Measurements from ENCODE around the gene DPY19L2. TPM values are rescaled to one million over a fixed set of nuclear protein-coding genes. Genes with fewer than 3 reads are reported as not detected.
"Not testable (repeated sequence)": the region's sequence is repeated elsewhere in the genome, so short reads cannot be mapped to it uniquely, and the experiment has no call there.

DPY19L2 gene
- total RNA-seq, 1 donor from 2014 or later = 3.3 TPM

DNA sequence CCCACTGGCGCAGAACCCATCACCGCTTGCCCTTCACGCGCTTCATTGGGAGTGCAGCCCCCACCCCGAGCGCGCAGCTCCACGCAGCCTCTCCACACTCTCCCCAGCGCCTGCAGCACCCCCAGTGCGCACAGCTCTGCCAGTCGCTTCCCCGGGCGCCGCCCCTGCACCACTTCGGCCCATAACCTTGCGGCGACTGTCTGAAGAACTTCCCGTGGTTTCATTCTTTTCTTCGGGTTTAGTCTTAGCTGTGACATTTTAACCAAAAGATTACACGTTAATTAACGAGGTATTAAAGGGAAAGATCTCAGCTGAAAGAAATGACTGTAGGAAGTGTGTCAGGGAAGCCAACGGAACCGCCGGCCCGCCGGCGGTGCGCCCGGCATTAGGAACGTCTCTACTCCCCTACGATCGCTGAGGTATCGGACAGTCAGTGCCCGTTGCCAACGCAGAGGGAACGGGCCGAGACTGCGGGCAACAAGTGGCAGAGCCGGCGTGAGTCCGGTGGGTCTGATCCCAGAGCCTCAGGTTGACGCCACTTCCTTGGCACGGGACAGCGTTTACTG, 590 bp upstream of the DPY19L2 start:
- not testable (repeated sequence) for DNase-seq (ENCODE audit: extremely low read depth, low read depth, low spot score)

DNA sequence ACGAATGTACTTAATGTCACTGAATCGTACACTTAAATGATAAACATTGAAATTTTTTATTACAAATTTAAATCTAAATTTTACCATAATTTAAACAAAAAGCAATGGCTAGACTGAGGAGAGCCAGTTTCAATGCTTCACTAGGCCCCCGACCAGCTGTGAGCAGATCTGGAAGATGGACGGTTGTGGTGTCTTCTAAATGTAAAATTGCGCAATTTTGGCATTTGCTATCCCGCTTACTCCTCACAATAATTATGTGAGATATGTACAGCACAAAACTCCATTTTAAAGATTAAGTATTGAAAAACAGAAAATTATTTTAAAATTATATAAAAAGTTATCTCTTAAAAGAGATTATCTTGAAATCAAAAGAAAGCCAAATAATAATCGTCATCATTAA, 5.3 kb downstream of the DPY19L2 start:
- not testable (repeated sequence) for DNase-seq (ENCODE audit: extremely low read depth, low read depth, low spot score)

DNA sequence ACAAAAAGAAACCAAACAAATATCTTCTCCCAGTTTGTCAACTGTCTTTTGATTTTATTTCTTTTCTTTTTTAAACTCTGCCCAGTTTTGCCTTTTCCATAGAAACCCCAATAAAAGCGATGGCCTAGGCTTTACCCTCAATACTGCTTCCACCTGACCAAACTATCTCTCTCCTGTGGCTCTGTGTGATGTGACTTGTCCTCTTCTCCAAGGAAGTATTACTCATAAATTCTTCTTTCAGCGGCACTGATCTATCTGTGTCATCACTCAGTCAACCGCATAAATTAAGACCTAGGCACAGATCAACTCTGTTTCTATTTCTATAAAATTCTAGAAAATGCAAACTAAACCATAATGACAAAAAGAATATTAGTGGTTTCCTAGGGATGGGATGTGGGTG, 9.8 kb downstream of the DPY19L2 start:
- DNase-seq (ENCODE audit: extremely low read depth, low read depth, low spot score) = not testable (repeated sequence)

DNA sequence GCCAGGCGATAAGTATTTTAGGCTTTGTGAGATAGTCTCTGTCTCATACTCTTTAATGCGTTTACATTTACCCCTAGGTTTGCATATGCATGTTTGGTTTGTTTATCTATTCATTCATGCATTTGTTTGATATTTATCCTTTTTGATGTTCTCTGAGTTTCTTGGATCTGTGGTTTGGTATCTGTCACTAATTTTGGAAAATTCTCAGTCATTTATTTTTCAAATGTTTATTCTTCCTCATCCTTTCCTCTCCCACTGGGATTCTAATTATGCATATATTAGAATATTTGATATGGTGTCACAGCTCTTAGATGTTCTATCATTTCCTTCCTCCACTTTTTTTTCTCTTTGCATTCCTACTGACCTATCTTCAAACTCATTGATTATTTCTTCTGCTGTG, 11.9 kb downstream of the DPY19L2 start:
- DNase-seq (ENCODE audit: extremely low read depth, low read depth, low spot score) = not testable (repeated sequence)

DNA sequence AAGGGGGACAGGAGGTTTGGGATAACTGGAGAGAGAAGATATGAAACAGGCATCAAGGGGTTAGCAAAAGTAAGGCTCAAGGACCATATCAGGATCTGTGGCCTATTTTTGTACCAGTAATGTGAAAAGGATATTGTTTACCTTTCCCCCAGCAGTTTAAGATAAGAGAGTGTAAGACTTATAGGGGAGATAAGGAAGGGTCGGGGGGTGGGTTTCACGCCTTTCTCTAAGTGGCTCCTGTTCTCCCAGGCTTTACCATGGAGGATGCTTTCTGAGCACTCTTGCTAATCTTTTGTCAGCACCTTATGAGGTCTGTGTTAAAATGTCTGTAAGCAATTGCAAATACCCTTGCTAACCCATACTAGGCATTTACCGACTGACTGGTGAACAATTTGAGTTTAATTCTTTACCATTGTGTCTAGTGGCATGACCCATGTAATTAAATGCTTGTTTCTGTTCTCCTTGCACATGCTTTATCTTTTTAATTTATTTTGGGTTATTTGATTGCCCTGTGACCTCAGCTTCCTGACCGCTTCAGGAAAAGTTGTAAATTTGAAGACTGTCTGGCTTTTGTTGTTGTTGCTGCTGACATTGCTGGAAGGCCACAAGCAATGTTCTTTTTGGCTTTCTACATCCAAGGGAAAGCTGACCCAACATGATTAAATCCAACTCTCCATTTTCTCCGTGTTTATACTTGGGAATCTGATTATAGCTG, 12.6 kb downstream of the DPY19L2 start:
- not testable (repeated sequence) for DNase-seq (ENCODE audit: extremely low read depth, low read depth, low spot score)

DNA sequence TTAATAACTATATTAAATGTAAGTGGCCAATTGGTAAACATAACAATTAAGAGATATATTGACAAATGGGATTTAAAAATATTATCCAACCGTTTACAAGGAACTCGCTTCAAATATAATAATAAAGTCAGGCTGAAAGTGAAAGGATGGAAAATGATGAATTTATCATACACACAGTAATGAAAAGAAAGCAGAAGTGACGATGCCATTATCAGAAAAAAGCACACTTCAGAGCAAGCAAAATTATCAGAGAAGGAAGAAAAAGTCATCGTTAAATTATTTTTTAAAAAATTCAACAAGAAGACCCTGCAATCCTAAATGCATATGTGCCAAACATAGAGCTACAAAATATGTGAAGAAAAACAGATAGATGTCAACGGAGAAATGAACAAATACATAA, 13.8 kb downstream of the DPY19L2 start:
- DNase-seq (ENCODE audit: extremely low read depth, low read depth, low spot score) = not testable (repeated sequence)

DNA sequence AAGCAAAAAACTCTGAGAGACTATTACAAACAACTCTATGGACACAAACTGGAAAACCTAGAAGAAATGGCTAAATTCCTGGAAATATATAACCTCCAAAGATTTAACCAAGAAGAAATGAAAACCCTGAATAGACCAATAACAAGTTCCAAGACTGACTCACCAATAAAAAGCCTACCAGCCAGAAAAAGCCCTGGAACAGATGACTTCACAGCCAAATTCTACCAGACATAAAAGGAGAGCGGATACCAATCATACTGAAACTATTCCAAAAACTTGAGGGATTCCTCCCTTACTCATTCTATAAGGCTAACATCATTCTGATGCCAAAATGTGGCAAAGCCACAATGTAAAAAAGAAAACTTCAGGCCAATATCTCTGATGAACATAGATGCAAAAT, 18.8 kb downstream of the DPY19L2 start:
- not testable (repeated sequence) for DNase-seq (ENCODE audit: extremely low read depth, low read depth, low spot score)

DNA sequence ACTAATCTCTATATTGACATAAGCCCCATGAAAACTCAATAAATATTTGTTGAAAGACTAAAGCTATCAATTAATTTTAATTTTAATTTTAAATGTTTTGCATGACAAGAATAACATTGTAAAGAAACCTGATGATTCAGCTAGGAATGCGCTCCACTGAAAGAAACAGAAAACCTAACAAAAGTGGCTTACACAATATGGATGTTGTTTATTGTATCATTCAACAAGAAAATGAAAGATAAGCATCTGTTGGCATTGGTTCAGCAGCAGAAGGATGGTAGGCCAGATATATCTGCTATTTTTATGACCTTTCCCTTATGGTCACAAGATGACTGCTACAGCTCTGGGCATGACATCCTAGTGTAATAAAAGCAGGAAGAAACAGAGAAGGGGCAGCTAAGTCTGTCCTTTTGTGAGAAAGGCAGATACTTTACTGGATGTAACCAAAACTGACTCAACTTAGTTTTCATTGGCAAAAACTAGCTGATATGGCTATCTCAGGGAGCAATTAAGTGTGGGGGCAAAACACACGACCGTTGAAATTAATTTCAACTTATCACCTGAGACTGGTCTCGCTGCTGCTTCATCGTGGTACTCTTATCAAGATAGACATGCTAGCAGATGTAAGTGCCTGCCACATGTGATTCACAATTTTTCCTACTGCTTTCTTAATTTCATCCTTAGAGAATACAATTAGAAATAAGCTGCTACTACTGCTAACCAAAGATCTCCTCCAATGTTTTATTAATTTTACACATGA, 24.7 kb downstream of the DPY19L2 start:
- not testable (repeated sequence) for DNase-seq (ENCODE audit: extremely low read depth, low read depth, low spot score)

DNA sequence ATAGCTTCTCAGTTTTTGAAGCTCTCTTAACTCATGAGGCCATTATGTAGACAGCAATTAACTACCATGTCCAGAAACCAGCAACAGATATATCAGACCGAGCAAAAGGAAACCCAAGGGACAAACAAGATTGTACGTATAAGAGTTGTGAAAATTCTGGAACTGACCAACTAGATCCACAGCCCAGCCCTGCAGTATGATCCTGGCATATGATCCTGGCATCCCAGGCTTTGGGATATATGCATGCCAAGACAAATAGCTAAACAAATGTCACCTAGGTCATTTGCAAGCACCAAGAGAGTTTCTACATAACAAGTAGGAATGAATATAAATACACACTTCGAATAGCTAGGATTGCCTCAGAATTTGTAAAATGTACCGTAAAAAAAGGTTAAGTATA, 44.0 kb downstream of the DPY19L2 start:
- not testable (repeated sequence) for DNase-seq (ENCODE audit: extremely low read depth, low read depth, low spot score)

DNA sequence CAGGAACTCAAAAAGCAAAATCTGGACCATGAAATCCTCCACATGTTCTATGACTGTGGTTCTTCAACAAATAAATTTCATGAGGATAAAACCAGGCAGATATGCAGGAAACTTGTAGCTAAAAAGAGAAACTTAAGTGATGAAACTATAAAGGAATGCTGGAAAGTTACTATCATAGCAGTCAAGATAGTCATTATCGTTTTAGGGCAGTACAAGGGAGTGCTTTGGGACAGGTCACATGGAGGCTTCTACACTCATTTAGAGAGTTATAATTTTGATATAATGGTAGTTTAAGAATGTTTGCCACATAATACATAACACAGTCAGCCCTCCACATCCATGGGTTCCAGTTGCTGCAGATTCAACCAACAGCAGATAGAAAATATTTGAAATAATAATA, 52.7 kb downstream of the DPY19L2 start:
- not testable (repeated sequence) for DNase-seq (ENCODE audit: extremely low read depth, low read depth, low spot score)

DNA sequence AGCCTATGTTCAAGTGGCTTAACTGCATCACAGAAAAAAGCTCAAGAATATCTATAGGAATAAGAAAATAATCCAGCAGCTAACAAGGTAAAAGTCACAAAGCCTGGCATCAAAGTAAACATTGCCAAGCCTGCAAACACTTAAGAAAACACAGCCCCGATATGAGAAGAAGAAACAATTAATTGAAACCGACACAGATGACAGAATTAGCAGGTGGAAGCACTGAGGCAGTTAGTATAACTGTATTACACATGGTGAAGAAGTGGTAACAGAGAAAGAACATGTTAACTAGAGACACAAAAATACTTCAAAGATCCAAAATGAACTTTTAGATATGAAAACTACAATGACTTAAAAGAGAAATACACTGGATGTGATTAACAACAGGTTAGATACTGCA, 57.0 kb downstream of the DPY19L2 start:
- not testable (repeated sequence) for DNase-seq (ENCODE audit: extremely low read depth, low read depth, low spot score)

DNA sequence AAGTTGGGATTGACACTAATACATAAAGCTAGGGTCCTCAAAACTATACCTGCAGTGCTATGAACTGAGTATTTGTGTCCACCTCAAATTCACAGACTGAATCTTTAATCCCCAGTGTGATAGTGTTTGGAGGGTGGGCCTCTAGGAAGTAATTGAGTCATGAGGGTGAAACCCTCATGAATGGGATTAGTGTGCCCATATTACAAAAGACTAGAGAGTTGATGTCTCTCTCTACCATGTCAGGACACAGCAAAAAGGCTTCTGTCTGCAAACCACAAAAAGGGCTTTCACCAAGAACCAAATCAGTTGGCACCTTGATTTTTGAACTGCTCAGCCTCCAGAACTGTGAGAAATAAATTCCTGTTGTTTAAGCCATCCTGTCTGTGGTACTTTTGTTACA, 59.0 kb downstream of the DPY19L2 start:
- DNase-seq (ENCODE audit: extremely low read depth, low read depth, low spot score) = not testable (repeated sequence)

DNA sequence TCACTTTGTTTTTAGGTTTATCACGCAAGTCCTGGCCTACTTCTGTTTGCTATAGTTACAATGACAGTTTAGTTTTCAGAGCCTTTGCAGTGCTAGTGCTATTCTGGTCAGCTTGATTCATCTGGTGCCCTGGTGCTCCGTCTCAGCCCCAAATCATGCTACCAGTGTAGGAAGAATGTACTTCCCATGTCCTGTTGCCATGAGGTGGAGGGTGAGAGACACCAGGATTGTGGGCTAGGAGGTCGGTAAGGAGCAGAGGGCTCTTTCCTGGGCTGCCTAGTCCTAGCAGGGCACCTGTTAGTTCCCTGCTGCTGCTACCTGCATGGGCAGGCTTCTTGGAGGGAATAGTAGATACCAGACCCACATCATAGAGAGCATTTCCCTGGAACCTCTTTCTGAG, 63.3 kb downstream of the DPY19L2 start:
- not testable (repeated sequence) for DNase-seq (ENCODE audit: extremely low read depth, low read depth, low spot score)

DNA sequence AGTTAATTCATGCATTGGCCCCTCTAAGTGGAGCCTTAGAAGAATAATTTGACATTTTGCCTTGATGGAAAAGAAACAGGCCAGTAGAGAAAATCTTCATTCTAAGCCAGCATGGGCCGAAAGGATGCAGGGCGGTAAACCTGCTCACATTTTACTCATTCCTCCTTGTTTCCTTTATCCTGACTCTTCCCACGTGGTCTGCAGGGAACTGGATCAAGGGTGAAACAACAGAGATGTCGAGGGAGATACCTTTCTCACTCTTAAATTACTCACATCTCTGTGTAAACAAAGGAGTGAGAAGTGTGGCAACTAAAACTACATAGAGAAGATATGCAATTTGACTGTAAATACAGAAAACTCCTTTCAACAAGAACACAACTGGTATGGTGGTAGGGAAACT, 73.5 kb downstream of the DPY19L2 start:
- DNase-seq (ENCODE audit: extremely low read depth, low read depth, low spot score) = not testable (repeated sequence)

DNA sequence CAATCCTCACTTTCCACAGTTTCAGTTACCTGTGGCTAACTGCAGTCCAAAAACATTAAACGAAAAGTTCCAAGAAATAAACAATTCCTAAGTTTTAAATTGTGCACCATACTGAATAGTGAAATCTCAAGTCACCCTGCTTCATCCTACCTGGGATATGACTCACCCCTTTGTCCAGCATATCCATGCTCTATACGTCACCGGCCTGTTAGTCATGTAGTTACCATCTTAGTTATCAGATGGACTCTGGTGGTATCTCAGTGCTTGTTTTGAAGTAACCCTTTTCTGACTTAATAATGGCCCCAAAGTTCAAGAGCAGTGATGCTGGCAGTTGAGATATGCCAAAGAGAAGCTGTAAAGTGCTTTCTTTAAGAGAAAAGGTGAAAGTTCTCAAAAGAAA, 83.9 kb downstream of the DPY19L2 start:
- peak; percentile 4 for DNase-seq (ENCODE audit: extremely low read depth, low read depth, low spot score)

DNA sequence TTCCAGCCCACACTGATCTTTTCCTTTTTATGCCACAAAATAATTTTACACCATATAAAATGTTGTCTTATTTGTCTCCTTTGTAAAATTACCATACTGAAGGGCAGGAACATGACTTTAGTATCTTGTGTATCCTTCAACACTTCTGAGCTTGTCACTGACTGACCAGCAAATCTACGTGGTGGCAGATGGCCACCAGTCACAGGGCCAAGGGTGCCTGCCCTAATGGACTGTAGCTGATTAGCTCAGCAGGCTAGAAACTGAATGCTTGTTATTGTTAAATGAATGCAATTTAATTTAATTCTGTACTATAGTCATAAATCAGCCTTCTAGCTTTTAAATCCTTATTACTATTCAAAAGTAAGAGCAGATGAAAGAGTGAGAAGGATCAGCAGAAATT, 85.0 kb downstream of the DPY19L2 start:
- DNase-seq (ENCODE audit: extremely low read depth, low read depth, low spot score) = not testable (repeated sequence)

DNA sequence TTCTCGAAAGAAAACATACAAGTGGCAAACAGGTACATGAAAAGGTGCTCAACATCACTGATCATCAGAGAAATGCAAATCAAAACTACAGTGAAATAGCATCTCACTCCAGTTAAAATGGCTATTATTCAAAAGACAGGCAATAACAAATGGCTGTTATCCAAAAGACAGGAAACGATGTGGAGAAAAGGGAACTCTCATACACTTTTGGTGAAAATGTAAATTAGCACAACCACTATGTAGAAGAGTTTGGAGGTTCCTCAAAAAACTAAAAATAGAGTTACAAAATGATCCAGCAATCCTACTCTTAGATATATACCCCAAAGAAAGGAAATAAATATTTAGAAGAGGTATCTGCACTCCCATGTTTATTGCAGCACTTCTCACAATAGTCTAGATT, 90.7 kb downstream of the DPY19L2 start:
- DNase-seq (ENCODE audit: extremely low read depth, low read depth, low spot score) = not testable (repeated sequence)

DNA sequence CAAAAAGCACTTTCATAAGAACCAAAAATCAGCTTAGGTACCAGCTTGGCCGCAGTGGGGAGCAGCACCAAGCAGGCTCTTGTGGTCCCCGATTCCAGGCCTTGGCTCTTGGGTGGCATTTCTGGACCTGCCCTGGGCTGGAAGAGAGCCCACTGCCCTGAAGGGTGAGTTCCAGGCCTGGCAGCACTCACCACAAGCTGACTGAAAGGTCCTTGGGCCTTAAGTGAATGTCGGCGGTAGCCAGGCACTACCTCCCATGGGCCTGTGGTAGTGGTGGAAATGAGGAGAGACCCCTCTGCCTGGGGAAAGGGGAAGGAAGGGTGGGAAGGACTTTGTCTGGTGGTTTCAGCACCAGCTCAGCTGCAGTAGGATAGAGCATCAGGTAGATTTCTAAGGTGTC, 96.3 kb downstream of the DPY19L2 start:
- DNase-seq (ENCODE audit: extremely low read depth, low read depth, low spot score) = not testable (repeated sequence)

DNA sequence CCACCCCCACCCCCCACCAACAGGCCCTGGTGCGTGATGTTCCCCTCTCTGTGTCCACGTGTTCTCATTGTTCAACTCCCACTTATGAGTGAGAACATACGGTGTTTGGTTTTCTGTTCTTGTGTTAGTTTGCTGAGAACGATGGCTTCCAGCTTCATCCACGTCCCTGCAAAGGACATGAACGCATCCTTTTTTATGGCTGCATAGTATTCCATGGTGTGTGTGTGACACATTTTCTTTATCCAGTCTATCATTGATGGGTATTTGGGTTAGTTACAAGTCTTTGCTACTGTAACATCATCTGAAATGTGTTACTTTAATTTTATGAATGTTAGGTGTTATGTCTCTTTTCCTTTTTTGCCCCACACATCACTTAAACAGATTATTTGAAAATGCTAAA, 109.8 kb downstream of the DPY19L2 start:
- not testable (repeated sequence) for DNase-seq (ENCODE audit: extremely low read depth, low read depth, low spot score)

DNA sequence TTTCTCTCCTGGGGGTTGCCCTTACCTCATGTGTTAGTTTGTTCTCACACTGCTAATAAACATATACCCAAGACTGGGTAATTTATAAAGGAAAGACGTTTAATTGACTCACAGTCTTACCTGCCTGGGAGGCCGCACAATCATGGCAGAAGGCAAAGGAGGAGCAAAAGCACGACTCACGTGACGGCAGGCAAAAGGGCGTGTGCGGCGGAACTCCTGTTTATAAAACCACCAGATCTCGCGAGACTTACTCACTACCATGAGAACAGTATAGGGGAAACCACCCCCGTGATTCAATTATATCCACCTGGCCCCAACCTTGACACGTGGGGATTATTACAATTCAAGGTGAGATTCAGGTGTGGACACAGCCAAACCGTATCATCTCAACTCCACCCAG, 116.9 kb downstream of the DPY19L2 start:
- not testable (repeated sequence) for DNase-seq (ENCODE audit: extremely low read depth, low read depth, low spot score)

DNA sequence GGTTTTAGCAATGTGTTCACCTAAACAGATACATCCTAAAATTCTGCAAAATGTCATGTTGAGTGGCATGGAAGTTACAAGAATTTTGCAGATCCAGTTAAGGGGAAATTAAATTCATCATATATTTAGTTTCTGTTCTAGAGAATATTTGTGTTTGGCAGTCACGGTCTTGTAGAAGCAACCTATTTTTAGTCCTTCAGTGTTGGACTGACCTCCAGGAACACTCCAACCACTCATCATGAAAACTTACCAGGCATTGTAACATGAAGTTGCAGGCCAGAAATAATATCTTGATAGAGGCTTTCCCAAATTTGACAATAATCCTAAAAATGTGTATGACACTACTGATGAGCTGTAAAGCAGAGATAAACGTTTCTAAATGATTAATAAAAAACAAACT, 119.3 kb downstream of the DPY19L2 start:
- DNase-seq (ENCODE audit: extremely low read depth, low read depth, low spot score) = not testable (repeated sequence)

Measured in glomerular endothelial cell (primary cell).